K562 (cell line): Measurements from ENCODE around the gene DNAH17. TPM values are rescaled to one million over a fixed set of nuclear protein-coding genes. Genes with fewer than 3 reads are reported as not detected.

Experiments used
- ATAC-seq: fragments of 200-7000 bp; cut with Tn5 transposase; 3 replicates; pipeline ENCODE4 v1.9.1; 2020; ENCODE audit warnings: moderate library complexity
- BruUV-seq: library from RNA; stranded (reverse); fragments of 400-500 nt; replicated peaks from 2 replicates; lab custom pipeline; 2021; lab: Mats Ljungman, UMichigan
- CTCF ChIA-PET: fragments of 300-600 bp; formaldehyde crosslinking; extraction: SDS; loops from one replicate; lab custom pipeline; 2021; ENCODE audit warnings: low intra/inter-chr PET ratio; lab: Yijun Ruan, JAX
- POLR2A ChIA-PET: fragments of 300-600, 350-650 bp; sonication (Branson Sonifier 250); formaldehyde crosslinking; extraction: SDS; loops from one replicate; lab custom pipeline; 2021; ENCODE audit warnings: antibody characterized with exemption, inconsistent platforms; lab: Yijun Ruan, JAX
- DNase-seq, 4 experiments: peaks; one replicate each; pipeline versions ENCODE4 v3.0.0 to v3.0.0-alpha.2; 2011 to 2018; ENCODE audit warnings: low spot score in 3 of 4, mixed read lengths in 3 of 4; ENCODE audit errors: extremely low read depth in 1 of 4
- FAIRE-seq: peaks from 2 replicates; lab custom pipeline; 2011; peaks lifted over from hg19 to GRCh38; lab: Jason Lieb, UNC
- H2AFZ ChIP-seq: 2 replicates; pipeline ENCODE4 v1.6.0; 2011; ENCODE audit warnings: low read depth, low read length, control low read depth, inconsistent platforms
- H3K27ac ChIP-seq: fragments of 200-600 bp; 3 replicates; pipeline ENCODE4 v1.8.0; 2011; ENCODE audit warnings: low read depth, mild to moderate bottlenecking, control low read depth, inconsistent platforms, low read length, moderate library complexity, mixed read lengths; ENCODE audit errors: extremely low read depth
- H3K27me3 ChIP-seq, 2 experiments: fragments of 300-600 bp in 1 of 2; 2 replicates in 1 of 2; 3 replicates in 1 of 2; pipeline versions ENCODE4 v1.6.0 to v1.8.0; 2011; ENCODE audit warnings: inconsistent platforms in 2 of 2, low read length in 2 of 2, mild to moderate bottlenecking in 1 of 2, mixed read lengths in 1 of 2, moderate library complexity in 1 of 2; ENCODE audit not compliant: control insufficient read depth in 2 of 2, insufficient read depth in 2 of 2
- H3K36me3 ChIP-seq: fragments of 300-600 bp; 3 replicates; pipeline ENCODE4 v1.8.0; 2011; ENCODE audit warnings: mild to moderate bottlenecking, low read length, inconsistent platforms; ENCODE audit not compliant: control insufficient read depth, insufficient read depth
- H3K4me1 ChIP-seq, 2 experiments: fragments of 200-600 bp in 1 of 2; replicated peaks in 1 of 2; 2 replicates in 1 of 2; 3 replicates in 1 of 2; pipeline versions ENCODE4 v1.5.1 to v1.8.0; 2011; ENCODE audit warnings: inconsistent platforms in 2 of 2, low read length in 2 of 2, mild to moderate bottlenecking in 1 of 2, mixed read lengths in 1 of 2, moderate library complexity in 1 of 2; ENCODE audit not compliant: control insufficient read depth in 2 of 2, insufficient read depth in 2 of 2
- H3K4me2 ChIP-seq: 2 replicates; pipeline ENCODE4 v1.6.1; 2011; ENCODE audit warnings: low read length, control low read depth, inconsistent platforms, mixed read lengths; ENCODE audit not compliant: insufficient read depth
- H3K4me3 ChIP-seq: fragments of 200-600 bp; sonication (generic), shearing (Covaris generic); 2 replicates; pipeline ENCODE4 v1.5.1; 2016; ENCODE audit warnings: control low read depth, inconsistent platforms
- H3K79me2 ChIP-seq: fragments of 200-600 bp; 3 replicates; pipeline ENCODE4 v1.8.0; 2011; ENCODE audit warnings: low read length, inconsistent platforms; ENCODE audit not compliant: control insufficient read depth, insufficient read depth
- H3K9ac ChIP-seq, 2 experiments: 2 replicates each; pipeline versions ENCODE4 v1.6.0 to v1.6.1; 2011; ENCODE audit warnings: low read depth in 2 of 2, low read length in 2 of 2, control low read depth in 1 of 2, inconsistent platforms in 1 of 2, mild to moderate bottlenecking in 1 of 2, mixed read lengths in 1 of 2; ENCODE audit not compliant: insufficient read depth in 1 of 2
- H3K9me1 ChIP-seq: one replicate; pipeline ENCODE4 v1.6.0; 2011; ENCODE audit warnings: inconsistent platforms, mild to moderate bottlenecking, low read length, moderate library complexity; ENCODE audit not compliant: control insufficient read depth, insufficient read depth
- H3K9me3 ChIP-seq: replicated peaks from 2 replicates; pipeline ENCODE4 v1.5.1; 2011; ENCODE audit warnings: low read depth, low read length, inconsistent platforms; ENCODE audit not compliant: control insufficient read depth, insufficient read depth
- H4K20me1 ChIP-seq: replicated peaks from 2 replicates; pipeline ENCODE4 v1.6.1; 2011; ENCODE audit warnings: low read length, inconsistent platforms, mixed read lengths; ENCODE audit not compliant: control insufficient read depth, insufficient read depth
- CTBP1 ChIP-seq: fragments of 450-650 bp; IDR thresholded peaks from 2 replicates; pipeline ENCODE4 v1.6.1; 2016; ENCODE audit warnings: borderline replicate concordance
- POLR3G ChIP-seq: IDR thresholded peaks from 2 replicates; pipeline ENCODE4 v1.6.1; 2011; ENCODE audit not compliant: insufficient read length, insufficient replicate concordance; ENCODE audit errors: extremely low read depth
- ZFP91 ChIP-seq: sonication (generic); formaldehyde crosslinking; IDR thresholded peaks from 2 replicates; pipeline ENCODE4 v1.8.0; 2022; ENCODE audit warnings: mild to moderate bottlenecking, missing genetic modification reagents
- ZNF830 ChIP-seq: fragments of 250-450 bp; sonication (Bioruptor Pico); IDR thresholded peaks from 2 replicates; pipeline ENCODE4 v1.5.0; 2021; ENCODE audit warnings: mild to moderate bottlenecking
- WGBS: fragments of 100-300 bp; shearing (Covaris generic); methylation state at CpG from one replicate; pipeline ENCODE4 v1.1.6; 2016; ENCODE audit warnings: low coverage, mixed read lengths; ENCODE audit not compliant: insufficient coverage; ENCODE audit errors: missing lambda C conversion rate; 5-methylcytosine and 5-hydroxymethylcytosine counted together
- in situ Hi-C: fragments of 300-500 bp; cut with MboI; formaldehyde crosslinking; loops from 4 replicates; pipeline ENCODE4 v1.15.0; 2018; ENCODE audit warnings: inconsistent platforms, mixed read lengths
- intact Hi-C: fragments of 100-400 bp; cut with micrococcal nuclease; formaldehyde crosslinking; loops from 2 replicates; pipeline ENCODE4 v1.14.2; 2022
- polyA plus RNA-seq, 8 experiments: library from polyadenylated mRNA; depleted of rRNA in 4 of 8; stranded (reverse) in 5 of 8; unstranded in 3 of 8; fragments of >200 nt; fragmentation: Nextera tagmentation in 2 of 8; fragmentation: Illumina TruSeq in 1 of 8; extraction: Ambion mirVana in 2 of 8; extraction: Trizol in 1 of 8; gene quantifications; 2 replicates each; pipeline versions ENCODE4 v1.2.1 to v1.2.3, GENCODE V29; 2011 to 2014; ENCODE audit warnings: inconsistent platforms in 1 of 8, missing spikeins in 1 of 8
- total RNA-seq, 7 experiments: library from RNA; depleted of rRNA in 6 of 7; stranded (reverse); fragments of >200 nt in 6 of 7; fragmentation: Illumina TruSeq in 2 of 7; extraction: Trizol in 2 of 7; gene quantifications; 2 replicates each; pipeline versions ENCODE4 v1.2.1 to v1.2.3, GENCODE V29; 2011 to 2021; ENCODE audit warnings: low replicate concordance in 1 of 7

The DNAH17 gene
- total and polyA plus RNA-seq, 9 of the 15 experiments (the other 6 are each of a cell fraction or from before 2014, with no cell fraction given): under 0.01 to 0.06 (median 0.03) TPM; not detected in 5

DNA sequence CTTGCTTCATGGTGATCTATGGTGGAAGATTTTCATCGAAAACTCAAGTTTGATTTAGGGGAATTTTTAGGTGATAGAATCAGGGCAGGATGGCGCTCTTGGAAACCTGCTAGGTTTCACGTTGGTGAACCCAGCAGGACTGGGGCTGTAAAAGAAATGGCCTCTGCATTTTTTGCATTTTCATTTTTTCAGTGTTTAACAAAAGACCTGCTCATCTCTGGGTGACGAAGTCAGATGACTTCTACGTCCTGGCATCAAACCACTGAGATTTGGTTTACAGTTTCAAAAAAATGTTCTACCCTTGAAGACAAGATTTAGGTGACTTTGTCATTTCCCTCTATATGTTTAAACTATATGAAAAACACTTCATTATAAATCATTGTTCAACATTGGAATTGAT, 196.8 kb downstream of the DNAH17 start:
- Histone ChIP-seq H4K20me1 (peaks cover 24% of the 10 kb centered on the region), H3K79me2 (peaks cover 68% of the 10 kb centered on the region), H3K4me1 (peaks cover 26 to 38% of the 10 kb centered on the region in 2 experiments), H3K4me3 (no peak overlapping the region), H3K9ac (no peak overlapping the region), H3K4me2 (no peak overlapping the region), H3K9me1 (peaks cover 4% of the 10 kb centered on the region), H2AFZ (no peak overlapping the region), H3K27ac (no peak overlapping the region), H3K27me3 (no peaks in the 10 kb centered on the region), H3K36me3 (peaks cover 31% of the 10 kb centered on the region; the same call in 2 of the 3 replicates), H3K9me3 (no peaks in the 10 kb centered on the region)
- DNase-seq: no peak
- no peak for ATAC-seq
- FAIRE-seq: no peak
- TF ChIP-seq ZNF830 (no peak), CTBP1 (no peak), POLR3G (no peak), ZFP91 (CRISPR knock-in tag) (no peak)
- in situ Hi-C loops: no loop called here
- POLR2A ChIA-PET: interaction anchor here (0.6 kb wide), 1 partner anchor 35 kb away, joined by 3 read pairs; no protein-coding TSS in a partner anchor
- WGBS: 82% methylated on average over 5 of the region's 5 CpGs
- BruUV-seq: TSS peak; percentile 28
- intact Hi-C loops: no loop called here
- CTCF ChIA-PET: interaction anchor here (0.6 kb wide), 1 partner anchor 12 kb away, joined by 3 read pairs; no protein-coding TSS in a partner anchor
